T-cell (primary cell): Measurements from ENCODE around the gene CERS3. TPM values are rescaled to one million over a fixed set of nuclear protein-coding genes. Genes with fewer than 3 reads are reported as not detected.

Experiments
- ATAC-seq, 4 experiments: fragments of 200-7000 bp in 3 of 4; fragments of 150-1000 bp in 1 of 4; cut with Tn5 transposase; replicated peaks in 1 of 4; 1 replicate in 3 of 4; 2 replicates in 1 of 4; pipeline ENCODE4 v1.10.0; 2021; ENCODE audit warnings: moderate library complexity in 3 of 4, mild to moderate bottlenecking in 2 of 4, moderate number of reproducible peaks in 1 of 4
- CTCF ChIA-PET, 2 donors: fragments of 300-600 bp; sonication (Branson Sonifier 250); formaldehyde crosslinking; loops; one replicate each; lab custom pipeline; 2022; ENCODE audit warnings: antibody characterized with exemption in 2 of 2; lab: Charles Lee
- POLR2A ChIA-PET, 2 donors: fragments of 300-600 bp; sonication (Branson Sonifier 250); formaldehyde crosslinking; loops; one replicate each; lab custom pipeline; 2022; ENCODE audit warnings: antibody characterized with exemption in 2 of 2; lab: Charles Lee
- DNase-seq, 35 experiments: peaks; one replicate each; pipeline versions ENCODE4 v3.0.0 to v3.0.0-alpha.2; 2013 to 2023
- H3K27ac ChIP-seq: one replicate; pipeline ENCODE4 v1.5.1; 2013; ENCODE audit warnings: low read length
- H3K27me3 ChIP-seq, 2 experiments: replicated peaks in 1 of 2; 1 replicate in 1 of 2; 2 replicates in 1 of 2; pipeline versions ENCODE4 v1.6.1 to v1.7.0; 2013; ENCODE audit warnings: low read length in 1 of 2, mixed read lengths in 1 of 2; ENCODE audit not compliant: control insufficient read depth in 2 of 2, insufficient read depth in 2 of 2; ENCODE audit errors: extremely low read depth in 1 of 2
- H3K36me3 ChIP-seq, 2 donors: 1 replicate in 1 of 2; 2 replicates in 1 of 2; pipeline versions ENCODE4 v1.6.1 to v1.7.0; 2013; ENCODE audit warnings: low read length in 1 of 2; ENCODE audit not compliant: control insufficient read depth in 2 of 2, insufficient read depth in 1 of 2; ENCODE audit errors: extremely low read depth in 1 of 2
- H3K4me1 ChIP-seq, 2 experiments: 1 replicate in 1 of 2; 2 replicates in 1 of 2; pipeline versions ENCODE4 v1.6.1 to v1.7.0; 2013; ENCODE audit warnings: low read length in 2 of 2, mixed read lengths in 1 of 2; ENCODE audit not compliant: insufficient read depth in 2 of 2, control insufficient read depth in 1 of 2; ENCODE audit errors: extremely low read depth in 1 of 2
- H3K4me3 ChIP-seq, 2 donors: 1 replicate in 1 of 2; 2 replicates in 1 of 2; pipeline versions ENCODE4 v1.5.1 to v1.7.0; 2013; ENCODE audit warnings: mild to moderate bottlenecking in 2 of 2, low read length in 1 of 2, moderate library complexity in 1 of 2; ENCODE audit not compliant: control insufficient read depth in 1 of 2; ENCODE audit errors: extremely low read depth in 1 of 2
- H3K9me3 ChIP-seq: 2 replicates; pipeline ENCODE4 v1.7.0; 2013
- H3K27ac Mint-ChIP-seq, 2 donors: one replicate each; pipeline ENCODE4 v1.8.0; 2020 to 2021; ENCODE audit warnings: mild to moderate bottlenecking in 2 of 2, mixed read lengths in 2 of 2
- H3K27me3 Mint-ChIP-seq, 2 donors: one replicate each; pipeline ENCODE4 v1.8.0; 2021 to 2022; ENCODE audit warnings: mixed read lengths in 2 of 2
- H3K36me3 Mint-ChIP-seq: one replicate; pipeline ENCODE4 v1.8.0; 2021; ENCODE audit warnings: mixed read lengths
- H3K4me1 Mint-ChIP-seq, 3 donors: one replicate each; pipeline ENCODE4 v1.8.0; 2020 to 2022; ENCODE audit warnings: mixed read lengths in 3 of 3, mild to moderate bottlenecking in 1 of 3
- H3K4me3 Mint-ChIP-seq, 3 donors: one replicate each; pipeline ENCODE4 v1.8.0; 2020 to 2022; ENCODE audit warnings: mild to moderate bottlenecking in 3 of 3, mixed read lengths in 3 of 3, moderate library complexity in 3 of 3
- H3K9me3 Mint-ChIP-seq, 3 donors: one replicate each; pipeline ENCODE4 v1.8.0; 2020 to 2022; ENCODE audit warnings: mixed read lengths in 3 of 3
- WGBS: methylation state at CpG from one replicate; pipeline ENCODE4 v1.1.5; 2013; ENCODE audit warnings: missing lambda C conversion rate; ENCODE audit not compliant: insufficient coverage; 5-methylcytosine and 5-hydroxymethylcytosine counted together
- total RNA-seq, 35 experiments: library from RNA in 6 of 35; stranded (reverse) in 6 of 35; fragments of 120-200 nt in 1 of 35; gene quantifications; one replicate each; pipeline versions ENCODE4 v1.2.1 to v1.2.4 and lab custom pipeline; 2013 to 2026

CERS3 gene
- total RNA-seq, 5 donors from 2014 or later (not counting 1 experiment from before 2014, with no cell fraction given), result 1.1 to 3.5 (median 2.6) TPM

DNA sequence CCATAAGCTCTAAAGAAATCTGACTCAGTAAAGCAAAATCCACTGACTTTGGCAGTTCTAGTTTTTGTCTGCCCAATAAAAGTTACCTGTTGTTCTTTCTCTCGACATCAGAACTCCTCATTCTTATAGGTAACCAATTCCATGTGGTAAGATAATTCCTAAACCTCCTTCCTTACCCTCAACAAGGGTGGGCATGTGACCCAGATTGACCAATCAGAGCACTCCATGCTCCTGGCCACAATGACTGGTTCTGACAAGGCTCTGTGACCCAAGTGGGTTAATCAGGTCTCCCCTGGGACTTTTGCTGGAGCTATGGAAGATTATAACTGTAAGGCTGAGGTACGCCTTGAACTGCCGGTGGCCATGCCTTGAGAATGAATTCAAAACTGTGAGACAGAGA is 41.5 kb upstream of the CERS3 start:
- Mint-ChIP-seq H3K9me3 (no peaks in the 10 kb centered on the region), H3K4me1 (peaks cover 44 to 52% (median 44%) of the 10 kb centered on the region in 3 donors), H3K4me3 (peak overlapping the region in 2 of 3 donors; percentile 65 to 73), H3K36me3 (peaks cover 44% of the 10 kb centered on the region), H3K27ac (peak overlapping the region; percentile 94 to 96), H3K27me3 (no peaks in the 10 kb centered on the region)
- DNase-seq (no peak), ATAC-seq (no peak)
- peaks cover 14 to 52% of the 10 kb centered on the region in 2 donors for H3K36me3 ChIP-seq
- CTCF ChIA-PET, result interaction anchor here in 1 of 2 donors (1.2 to 4.9 kb wide), 2 partner anchors 220 to 231 kb away, joined by 4 to 51 read pairs; no protein-coding TSS in a partner anchor
- no peaks in the 10 kb centered on the region for H3K9me3 ChIP-seq
- POLR2A ChIA-PET, result no interaction called here
- H3K4me3 ChIP-seq, result no peak overlapping the region
- peaks cover 17 to 24% of the 10 kb centered on the region in 2 experiments for H3K4me1 ChIP-seq
- H3K27ac ChIP-seq, result peak overlapping the region; percentile 51
- no CpG with 5 or more reads among the region's 3 CpGs for WGBS
- no peaks in the 10 kb centered on the region for H3K27me3 ChIP-seq

DNA sequence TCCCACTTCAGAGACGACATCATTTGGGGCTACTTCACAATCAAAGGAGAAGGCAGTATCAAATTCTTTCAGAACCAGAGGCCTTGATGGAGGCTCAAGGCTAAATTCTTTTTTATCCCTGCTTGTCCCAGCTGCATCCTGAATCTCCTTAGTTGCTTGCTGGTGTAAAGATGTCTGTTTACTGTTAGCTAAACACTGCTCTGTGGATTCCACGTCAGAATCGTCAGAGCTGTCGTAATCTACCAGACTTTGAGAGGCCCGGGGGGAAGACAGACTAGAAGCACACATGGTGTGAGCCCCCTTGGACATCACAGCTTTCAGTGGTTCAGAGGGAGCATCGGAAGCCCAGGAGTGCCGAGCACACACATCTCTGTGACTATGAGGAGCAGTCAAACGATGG is 40.6 kb upstream of the CERS3 start:
- no peak for ATAC-seq
- no peak overlapping the region for H3K4me3 Mint-ChIP-seq
- peaks cover 8 to 45% of the 10 kb centered on the region in 2 donors for H3K36me3 ChIP-seq

DNA sequence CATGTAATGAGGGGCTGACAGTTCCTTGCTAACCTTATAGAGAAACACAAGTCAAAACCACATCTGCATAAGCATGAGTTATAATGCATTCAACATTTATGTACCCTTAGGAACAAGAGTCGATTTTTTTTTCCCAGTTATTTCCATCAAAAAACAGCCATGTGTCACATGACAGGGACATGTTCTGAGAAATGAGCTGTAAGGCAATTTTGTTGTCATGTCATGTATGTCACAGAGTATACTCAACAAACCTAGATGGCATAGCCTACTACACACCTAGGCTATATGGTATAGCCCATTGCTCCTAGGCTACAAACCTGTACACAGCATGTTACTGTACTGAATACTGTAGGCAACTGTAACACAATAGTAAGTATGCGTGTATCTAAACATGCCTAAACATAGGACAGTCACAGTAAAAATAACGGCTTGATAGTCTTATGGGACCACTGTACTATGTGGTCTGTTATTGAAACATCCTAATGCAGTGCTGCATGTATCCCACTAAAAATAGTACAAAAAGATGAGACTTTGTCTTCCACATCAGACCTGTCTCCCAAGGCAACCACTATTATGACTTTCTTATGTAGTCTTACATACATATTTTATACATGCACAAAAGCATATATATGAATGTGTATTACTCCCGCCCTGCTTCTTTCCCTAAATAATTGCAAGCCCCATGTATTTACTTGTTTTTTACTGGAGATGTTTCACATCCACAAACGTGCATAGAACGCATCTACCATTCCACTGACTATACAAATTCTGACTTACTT is 38.3 kb upstream of the CERS3 start:
- Mint-ChIP-seq H3K9me3 (no peaks in the 10 kb centered on the region), H3K4me3 (no peak overlapping the region), H3K4me1 (peaks cover 28 to 37% (median 35%) of the 10 kb centered on the region in 3 donors), H3K27ac (no peak overlapping the region), H3K27me3 (no peaks in the 10 kb centered on the region), H3K36me3 (peaks cover 52% of the 10 kb centered on the region)
- ChIA-PET POLR2A (interaction anchor here in 1 of 2 donors (0.6 kb wide), 1 partner anchor 58 kb away, joined by 8 read pairs; no protein-coding TSS in a partner anchor), CTCF (interaction anchor here (0.6 to 1.2 kb wide), 3 partner anchors 9 to 1663 kb away, joined by 3 to 6 read pairs (median 5); no protein-coding TSS in a partner anchor)
- peaks cover 12 to 16% of the 10 kb centered on the region in 2 experiments for H3K4me1 ChIP-seq
- no peaks in the 10 kb centered on the region for H3K9me3 ChIP-seq
- DNase-seq (no peak), ATAC-seq (no peak)
- peaks cover 8 to 30% of the 10 kb centered on the region in 2 donors for H3K36me3 ChIP-seq
- no peak overlapping the region for H3K4me3 ChIP-seq
- WGBS, result 93% methylated on average over 2 of the region's 6 CpGs
- H3K27ac ChIP-seq, result no peak overlapping the region
- no peaks in the 10 kb centered on the region for H3K27me3 ChIP-seq

More for the DNA sequence above, 40.6 kb upstream of the CERS3 start:
- H3K27me3 ChIP-seq, result no peaks in the 10 kb centered on the region
- ChIA-PET CTCF (interaction anchor here in 1 of 2 donors (4.9 kb wide), 1 partner anchor 219 kb away, joined by 51 read pairs; no protein-coding TSS in a partner anchor), POLR2A (no interaction called here)
- no peak for DNase-seq
- H3K4me1 ChIP-seq, result peaks cover 17 to 24% of the 10 kb centered on the region in 2 experiments
- H3K27ac ChIP-seq, result no peak overlapping the region
- no peak overlapping the region for H3K4me3 ChIP-seq
- H3K36me3 Mint-ChIP-seq, result peaks cover 44% of the 10 kb centered on the region
- 94% methylated on average over 4 of the region's 8 CpGs for WGBS
- no peaks in the 10 kb centered on the region for H3K9me3 ChIP-seq
- no peaks in the 10 kb centered on the region for H3K9me3 Mint-ChIP-seq
- peaks cover 38 to 47% (median 39%) of the 10 kb centered on the region in 3 donors for H3K4me1 Mint-ChIP-seq
- H3K27ac Mint-ChIP-seq, result peak overlapping the region; percentile 78 to 94
- no peaks in the 10 kb centered on the region for H3K27me3 Mint-ChIP-seq

DNA sequence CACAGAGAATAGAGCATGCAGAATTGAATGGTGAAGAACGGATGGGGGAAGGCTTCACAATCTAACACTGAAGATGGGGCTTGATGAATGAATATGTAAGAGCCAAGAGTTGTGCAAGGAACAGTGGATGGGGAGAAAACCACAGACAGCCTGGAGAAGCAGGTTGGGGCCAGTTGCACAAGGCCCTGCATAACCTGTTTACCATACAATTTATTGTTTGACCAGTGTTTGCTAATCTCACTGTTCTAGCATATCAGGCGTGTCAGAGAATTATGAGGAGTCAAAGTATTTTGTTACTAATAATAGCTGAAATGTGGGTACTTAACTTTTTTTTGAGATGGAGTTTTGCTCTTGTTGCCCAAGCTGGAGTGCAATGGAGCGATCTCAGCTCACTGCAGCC is 36.8 kb upstream of the CERS3 start:
- H3K9me3 Mint-ChIP-seq, result no peaks in the 10 kb centered on the region
- CTCF ChIA-PET, result no interaction called here
- no peak overlapping the region for H3K27ac ChIP-seq
- no peaks in the 10 kb centered on the region for H3K9me3 ChIP-seq
- peaks cover 4% of the 10 kb centered on the region in 2 experiments for H3K4me1 ChIP-seq
- no peak overlapping the region for H3K4me3 ChIP-seq
- no peaks in the 10 kb centered on the region for H3K27me3 ChIP-seq
- H3K27me3 Mint-ChIP-seq, result no peaks in the 10 kb centered on the region
- H3K36me3 ChIP-seq, result peaks cover 8 to 19% of the 10 kb centered on the region in 2 donors
- WGBS, result 100% methylated on average over 2 of the region's 3 CpGs
- H3K27ac Mint-ChIP-seq, result no peak overlapping the region
- no peak overlapping the region for H3K4me3 Mint-ChIP-seq
- DNase-seq (no peak), ATAC-seq (no peak)
- H3K4me1 Mint-ChIP-seq, result peaks cover 15 to 23% (median 21%) of the 10 kb centered on the region in 3 donors
- peaks cover 48% of the 10 kb centered on the region for H3K36me3 Mint-ChIP-seq
- POLR2A ChIA-PET, result no interaction called here

DNA sequence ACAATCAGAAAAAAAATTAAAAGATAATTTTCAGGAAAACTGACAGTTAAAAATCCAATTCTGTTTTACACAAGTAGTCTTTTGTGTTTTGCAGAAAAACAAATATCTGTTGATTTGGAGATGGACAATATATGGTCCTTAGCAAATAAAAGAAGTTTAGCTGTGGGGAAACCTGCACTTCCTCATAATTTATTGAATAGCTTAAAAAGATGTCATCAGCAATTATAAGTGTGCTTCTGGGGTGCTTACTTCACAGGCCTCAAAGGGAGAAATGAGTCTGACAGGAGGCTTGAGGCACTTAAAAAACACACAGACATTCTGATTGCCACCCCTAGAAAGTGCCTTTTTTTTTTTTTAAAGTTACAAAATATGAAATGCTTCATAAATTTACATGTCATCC is 31.6 kb upstream of the CERS3 start:
- H3K9me3 ChIP-seq, result no peaks in the 10 kb centered on the region
- H3K27me3 ChIP-seq, result no peaks in the 10 kb centered on the region
- no peak overlapping the region for H3K4me3 ChIP-seq
- peaks cover 2 to 6% (median 5%) of the 10 kb centered on the region in 3 donors for H3K4me1 Mint-ChIP-seq
- peak overlapping the region; percentile 79 to 83 for H3K27ac Mint-ChIP-seq
- no peak overlapping the region for H3K27ac ChIP-seq
- H3K4me3 Mint-ChIP-seq, result no peak overlapping the region
- H3K9me3 Mint-ChIP-seq, result no peaks in the 10 kb centered on the region
- ChIA-PET POLR2A (no interaction called here), CTCF (interaction anchor here in 1 of 2 donors (1.2 kb wide), 1 partner anchor 27 kb away, joined by 3 read pairs; no protein-coding TSS in a partner anchor)
- ATAC-seq, result no peak
- H3K27me3 Mint-ChIP-seq, result no peaks in the 10 kb centered on the region
- no peaks in the 10 kb centered on the region for H3K36me3 ChIP-seq
- no peaks in the 10 kb centered on the region for H3K4me1 ChIP-seq
- no peak for DNase-seq
- H3K36me3 Mint-ChIP-seq, result peaks cover 31% of the 10 kb centered on the region

DNA sequence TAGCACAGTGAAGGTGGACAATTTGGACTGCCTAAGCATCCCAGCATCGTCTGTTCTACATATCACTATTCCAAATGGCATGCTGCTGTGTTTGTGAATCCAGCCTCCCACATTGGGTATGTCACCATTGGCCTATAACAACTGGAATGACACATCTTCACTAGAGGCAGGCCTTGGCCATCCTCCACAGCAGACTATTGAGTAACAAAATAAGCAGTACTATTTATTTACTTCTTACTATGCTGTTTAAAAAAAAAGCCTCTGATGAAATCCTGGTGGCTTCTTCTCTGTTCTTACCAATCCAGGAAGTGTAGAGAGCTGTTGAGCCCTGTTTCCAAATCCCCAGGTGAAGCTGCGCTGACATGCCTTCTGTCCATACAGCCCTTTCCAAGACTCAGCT is 30.6 kb upstream of the CERS3 start:
- H3K27ac Mint-ChIP-seq, result peak overlapping the region; percentile 55 to 74
- H3K36me3 Mint-ChIP-seq, result peaks cover 25% of the 10 kb centered on the region
- CTCF ChIA-PET, result interaction anchor here in 1 of 2 donors (1.2 kb wide), 1 partner anchor 28 kb away, joined by 3 read pairs; no protein-coding TSS in a partner anchor

More for the DNA sequence above, 30.6 kb upstream of the CERS3 start:
- Histone ChIP-seq H3K36me3 (no peaks in the 10 kb centered on the region), H3K4me3 (no peak overlapping the region), H3K27ac (no peak overlapping the region), H3K9me3 (no peaks in the 10 kb centered on the region), H3K4me1 (no peaks in the 10 kb centered on the region), H3K27me3 (no peaks in the 10 kb centered on the region)
- no CpG with 5 or more reads among the region's 2 CpGs for WGBS
- Mint-ChIP-seq H3K4me3 (no peak overlapping the region), H3K4me1 (peaks cover 2 to 6% (median 3%) of the 10 kb centered on the region in 3 donors), H3K9me3 (no peaks in the 10 kb centered on the region), H3K27me3 (no peaks in the 10 kb centered on the region)
- no peak for DNase-seq
- POLR2A ChIA-PET, result interaction anchor here in 1 of 2 donors (0.5 kb wide), 1 partner anchor 41 kb away, joined by 3 read pairs; no protein-coding TSS in a partner anchor
- no peak for ATAC-seq
